H1 (cell line): ENCODE results near the gene WFDC5. TPM values are rescaled to one million over a fixed set of nuclear protein-coding genes. Genes with fewer than 3 reads are reported as not detected.

Source experiments
- CTCF ChIA-PET: fragments of 300-600 bp; sonication (Branson Sonifier 250); formaldehyde crosslinking; loops from one replicate; lab custom pipeline; 2021; ENCODE audit not compliant: partially characterized antibody; lab: Charles Lee
- POLR2A ChIA-PET: fragments of 300-600 bp; sonication (Branson Sonifier 250); formaldehyde crosslinking; loops from one replicate; lab custom pipeline; 2021; ENCODE audit warnings: inconsistent platforms; ENCODE audit not compliant: partially characterized antibody; lab: Charles Lee
- DNase-seq, 2 experiments: peaks; one replicate each; pipeline versions ENCODE4 v3.0.0 to v3.0.0-alpha.2; 2010 to 2022; ENCODE audit warnings: low spot score in 2 of 2, low read depth in 1 of 2, mixed read lengths in 1 of 2
- FAIRE-seq: peaks from 2 replicates; lab custom pipeline; 2011; peaks lifted over from hg19 to GRCh38; lab: Jason Lieb, UNC
- H2AFZ ChIP-seq: 2 replicates; pipeline ENCODE4 v1.8.1; 2012; ENCODE audit warnings: low read length, inconsistent platforms
- H2AK5ac ChIP-seq: 2 replicates; pipeline ENCODE4 v1.6.1; 2013; ENCODE audit warnings: low read depth, low read length
- H2BK120ac ChIP-seq: replicated peaks from 2 replicates; pipeline ENCODE3; 2013; ENCODE audit warnings: low read depth, low read length, inconsistent platforms
- H2BK12ac ChIP-seq: 2 replicates; pipeline ENCODE4 v1.6.1; 2013; ENCODE audit warnings: low read depth, low read length
- H2BK15ac ChIP-seq: 2 replicates; pipeline ENCODE4 v1.6.1; 2013; ENCODE audit warnings: low read length
- H2BK20ac ChIP-seq: 2 replicates; pipeline ENCODE4 v1.6.1; 2013; ENCODE audit warnings: low read length
- H2BK5ac ChIP-seq: 2 replicates; pipeline ENCODE4 v1.6.1; 2013; ENCODE audit warnings: low read depth, low read length
- H3K14ac ChIP-seq: 2 replicates; pipeline ENCODE4 v1.6.1; 2013; ENCODE audit warnings: inconsistent platforms; ENCODE audit not compliant: insufficient read length
- H3K18ac ChIP-seq: 2 replicates; pipeline ENCODE4 v1.6.1; 2013; ENCODE audit warnings: low read length; ENCODE audit errors: extremely low read depth
- H3K23ac ChIP-seq: 2 replicates; pipeline ENCODE4 v1.6.1; 2013; ENCODE audit warnings: inconsistent platforms; ENCODE audit not compliant: insufficient read length
- H3K23me2 ChIP-seq: 2 replicates; pipeline ENCODE4 v1.6.1; 2013; ENCODE audit warnings: low read depth, low read length
- H3K27ac ChIP-seq: 2 replicates; pipeline ENCODE4 v1.6.1; 2011; ENCODE audit warnings: low read depth, low read length, inconsistent platforms
- H3K27me3 ChIP-seq, 4 experiments: replicated peaks in 1 of 4; 1 replicate in 1 of 4; 2 replicates in 3 of 4; pipeline versions ENCODE4 v1.6.1 to v1.8.1; 2011 to 2013; ENCODE audit warnings: low read length in 3 of 4, mild to moderate bottlenecking in 3 of 4, inconsistent platforms in 2 of 4, mixed read lengths in 2 of 4, moderate library complexity in 1 of 4; ENCODE audit not compliant: control insufficient read depth in 3 of 4, insufficient read depth in 3 of 4; ENCODE audit errors: extremely low read depth in 1 of 4
- H3K36me3 ChIP-seq, 4 experiments: 2 replicates each; pipeline versions ENCODE4 v1.6.1 to v1.8.1; 2011 to 2013; ENCODE audit warnings: mild to moderate bottlenecking in 4 of 4, low read length in 3 of 4, moderate library complexity in 2 of 4, control low read depth in 1 of 4, inconsistent platforms in 1 of 4; ENCODE audit not compliant: insufficient read depth in 4 of 4, control insufficient read depth in 2 of 4
- H3K4ac ChIP-seq: replicated peaks from 2 replicates; pipeline ENCODE3; 2013; ENCODE audit warnings: low read length, low read depth, mixed read lengths, inconsistent platforms; ENCODE audit not compliant: insufficient read length
- H3K4me1 ChIP-seq, 4 experiments: replicated peaks in 1 of 4; 1 replicate in 1 of 4; 2 replicates in 3 of 4; pipeline versions ENCODE4 v1.6.1 to v1.8.1; 2011 to 2013; ENCODE audit warnings: low read length in 3 of 4, inconsistent platforms in 2 of 4, mixed read lengths in 1 of 4; ENCODE audit not compliant: insufficient read depth in 4 of 4, control insufficient read depth in 3 of 4
- H3K4me2 ChIP-seq, 2 experiments: 2 replicates each; pipeline versions ENCODE4 v1.6.1 to v1.8.1; 2011 to 2013; ENCODE audit warnings: low read depth in 2 of 2, low read length in 2 of 2, control low read depth in 1 of 2, inconsistent platforms in 1 of 2, mild to moderate bottlenecking in 1 of 2; ENCODE audit not compliant: insufficient read depth in 1 of 2
- H3K4me3 ChIP-seq, 4 experiments: fragments of 200-600, 300-600 bp in 1 of 4; sonication (generic), shearing (Covaris generic), sonication (Bioruptor Twin) in 1 of 4; 2 replicates each; pipeline versions ENCODE4 v1.5.1 to v1.8.1; 2011 to 2016; ENCODE audit warnings: low read length in 4 of 4, low read depth in 3 of 4, control low read depth in 2 of 4, inconsistent platforms in 2 of 4, mild to moderate bottlenecking in 2 of 4, mixed read lengths in 1 of 4, moderate library complexity in 1 of 4; ENCODE audit not compliant: insufficient read depth in 2 of 4; ENCODE audit errors: extremely low read depth in 1 of 4
- H3K56ac ChIP-seq: replicated peaks from 2 replicates; pipeline ENCODE3; 2013; ENCODE audit warnings: low read depth, mild to moderate bottlenecking, mixed read lengths, low read length, inconsistent platforms; ENCODE audit not compliant: insufficient read length
- H3K79me1 ChIP-seq: 2 replicates; pipeline ENCODE4 v1.6.1; 2013; ENCODE audit warnings: low read depth, low read length, control low read depth
- H3K79me2 ChIP-seq, 2 experiments: 2 replicates each; pipeline versions ENCODE4 v1.6.1 to v1.8.1; 2012 to 2013; ENCODE audit warnings: low read length in 2 of 2, mild to moderate bottlenecking in 2 of 2, inconsistent platforms in 1 of 2; ENCODE audit not compliant: insufficient read depth in 2 of 2, control insufficient read depth in 1 of 2
- H3K9ac ChIP-seq, 4 experiments: replicated peaks in 1 of 4; 1 replicate in 1 of 4; 2 replicates in 3 of 4; pipeline versions ENCODE4 v1.6.1 to v1.8.1; 2011 to 2013; ENCODE audit warnings: low read depth in 3 of 4, low read length in 3 of 4, control low read depth in 2 of 4, mild to moderate bottlenecking in 2 of 4, moderate library complexity in 2 of 4, inconsistent platforms in 1 of 4; ENCODE audit errors: extremely low read depth in 1 of 4
- H3K9me3 ChIP-seq, 2 experiments: 2 replicates each; pipeline versions ENCODE4 v1.6.1 to v1.8.1; 2012 to 2013; ENCODE audit warnings: mild to moderate bottlenecking in 2 of 2, moderate library complexity in 2 of 2, control low read depth in 1 of 2, inconsistent platforms in 1 of 2, low read depth in 1 of 2, low read length in 1 of 2, mixed read lengths in 1 of 2; ENCODE audit not compliant: insufficient read depth in 2 of 2
- H4K20me1 ChIP-seq, 2 experiments: replicated peaks in 1 of 2; 2 replicates each; pipeline versions ENCODE3 to v1.8.1; 2011 to 2013; ENCODE audit warnings: inconsistent platforms in 2 of 2, low read length in 2 of 2, mild to moderate bottlenecking in 1 of 2; ENCODE audit not compliant: insufficient read depth in 2 of 2, control insufficient read depth in 1 of 2
- H4K5ac ChIP-seq: 2 replicates; pipeline ENCODE4 v1.6.1; 2013; ENCODE audit warnings: low read length, low read depth, mixed read lengths, inconsistent platforms; ENCODE audit not compliant: insufficient read length
- H4K8ac ChIP-seq: 2 replicates; pipeline ENCODE4 v1.8.0; 2013; ENCODE audit warnings: mild to moderate bottlenecking, moderate library complexity, low read length, inconsistent platforms; ENCODE audit not compliant: insufficient read depth; ENCODE audit errors: extremely low read depth
- H4K91ac ChIP-seq: replicated peaks from 2 replicates; pipeline ENCODE3; 2013; ENCODE audit warnings: low read length, mixed read lengths, inconsistent platforms; ENCODE audit not compliant: insufficient read length
- WGBS, 2 experiments: shearing (Covaris generic) in 1 of 2; methylation state at CpG; one replicate each; pipeline versions ENCODE4 v1.1.6 to v1.1.7; 2013 to 2015; ENCODE audit warnings: low lambda C conversion rate in 2 of 2, mixed read lengths in 2 of 2, inconsistent platforms in 1 of 2, low coverage in 1 of 2, missing lambda C conversion rate in 1 of 2; ENCODE audit not compliant: insufficient replicate concordance in 2 of 2, insufficient coverage in 1 of 2, insufficient read length in 1 of 2; ENCODE audit errors: extremely low coverage in 1 of 2, missing lambda C conversion rate in 1 of 2; 5-methylcytosine and 5-hydroxymethylcytosine counted together
- polyA plus RNA-seq, 7 experiments: library from polyadenylated mRNA; depleted of rRNA in 3 of 7; stranded (reverse) in 5 of 7; unstranded in 2 of 7; fragments of >200 nt in 5 of 7; fragments of 200-250 nt in 2 of 7; gene quantifications; 1 replicate in 5 of 7; 2 replicates in 1 of 7; 4 replicates in 1 of 7; pipeline versions ENCODE4 v1.2.1 to v1.2.3, GENCODE V29; 2011 to 2013; ENCODE audit warnings: missing spikeins in 2 of 7, mixed read lengths in 2 of 7
- total RNA-seq: library from RNA; stranded (reverse); fragmentation: NEBNext Ultra II Directional; extraction: Animal tissue kit (Norgen Biotek cat#: 25700); gene quantifications from 2 replicates; pipeline ENCODE4 v1.2.1, GENCODE V29; 2021

The WFDC5 gene
- total and polyA plus RNA-seq, 2 of the 8 experiments (the other 6 are each of a cell fraction or from before 2014, with no cell fraction given), result not detected

DNA sequence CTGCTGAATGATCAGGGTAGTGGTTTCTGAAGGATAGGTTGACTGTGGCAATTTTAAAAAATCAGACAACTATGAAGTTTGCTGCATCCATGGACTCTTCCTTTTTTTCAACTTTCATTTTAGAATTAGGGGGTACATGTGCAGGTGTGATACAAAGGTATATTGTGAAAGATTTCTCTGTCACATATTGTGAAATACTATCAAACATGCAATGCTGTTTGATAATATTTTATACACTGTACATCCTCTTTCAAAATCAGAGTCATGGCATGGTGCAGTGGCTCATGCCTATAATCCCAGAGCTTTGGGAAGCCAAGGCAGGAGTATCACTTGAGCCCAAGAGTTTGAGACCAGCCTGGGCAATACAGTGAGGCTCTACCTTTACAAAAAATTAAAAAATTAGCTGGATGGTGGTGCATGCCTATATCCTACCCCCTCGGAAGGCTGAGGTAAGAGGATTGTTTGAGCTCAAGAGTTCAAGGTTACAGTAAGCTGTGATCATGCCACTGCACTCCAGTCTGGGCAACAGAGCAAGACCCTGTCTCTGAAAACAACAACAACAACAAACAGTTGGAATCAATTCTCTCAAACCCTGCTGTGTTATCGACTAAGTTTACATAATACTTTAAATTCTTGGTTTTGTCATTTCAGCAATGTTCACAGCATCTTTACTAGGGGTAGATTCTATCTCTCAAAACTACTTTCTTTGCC lies 4.7 kb upstream of the WFDC5 start:
- H2AFZ ChIP-seq, result no peak overlapping the region
- ChIA-PET POLR2A (no interaction called here), CTCF (interaction anchor here (0.7 to 2.7 kb wide), 4 partner anchors 9 to 117 kb away, joined by 3 to 17 read pairs (median 9); no protein-coding TSS in a partner anchor)
- WGBS, 2 experiments, result 84% methylated on average over 2 of the region's 2 CpGs; no CpG with 5 or more reads in 1 of the 2 experiments
- no peak overlapping the region for H3K27ac ChIP-seq
- H3K9me3 ChIP-seq, result 0 out of 4 replicates have a peak, but pooled peaks cover 0 to 7% of the 10 kb centered on the region in 2 experiments
- H4K5ac ChIP-seq, result no peak overlapping the region
- FAIRE-seq, result no peak
- H3K23ac ChIP-seq, result no peak overlapping the region
- no peak for DNase-seq
- H2BK5ac ChIP-seq, result no peak overlapping the region
- no peaks in the 10 kb centered on the region for H3K23me2 ChIP-seq
- H3K79me2 ChIP-seq, result no peaks in the 10 kb centered on the region
- no peak overlapping the region for H4K8ac ChIP-seq
- no peak overlapping the region for H3K4ac ChIP-seq
- H3K36me3 ChIP-seq, result no peaks in the 10 kb centered on the region
- H4K91ac ChIP-seq, result no peak overlapping the region
- H3K56ac ChIP-seq, result no peak overlapping the region
- no peak overlapping the region for H2BK120ac ChIP-seq
- H3K79me1 ChIP-seq, result no peaks in the 10 kb centered on the region
- H2BK12ac ChIP-seq, result no peak overlapping the region
- no peaks in the 10 kb centered on the region for H4K20me1 ChIP-seq
- H2AK5ac ChIP-seq, result no peak overlapping the region
- H3K9ac ChIP-seq, result no peak overlapping the region
- no peak overlapping the region for H3K14ac ChIP-seq
- H3K18ac ChIP-seq, result no peak overlapping the region
- H2BK20ac ChIP-seq, result no peak overlapping the region
- no peak overlapping the region for H2BK15ac ChIP-seq
- no peaks in the 10 kb centered on the region; a peak in 1 of 7 replicates for H3K27me3 ChIP-seq
- no peak overlapping the region for H3K4me3 ChIP-seq
- no peaks in the 10 kb centered on the region; a peak in 1 of 7 replicates for H3K4me1 ChIP-seq
- H3K4me2 ChIP-seq, result no peak overlapping the region
